ENCODE data around the gene SHKBP1.

- TF ChIP-seq CTCF (conservative IDR thresholded peaks at IDR 0.05; ENCODE audit: low read length): no peak
- no peak for TF ChIP-seq EZH2phosphoT487 (IDR thresholded peaks at IDR 0.05; ENCODE audit: borderline replicate concordance)
Observed at GRCh38 chr19:40555978-40556689, 20.5 kb upstream of the SHKBP1 start.
